Measurements from ENCODE around the gene NREP. TPM values are rescaled to one million over a fixed set of nuclear protein-coding genes. Genes with fewer than 3 reads are reported as not detected.
A peak's percentile ranks its signal among the peaks of the same experiment; 100 is the strongest.

NREP gene
- total and polyA plus RNA-seq, 2 experiments from 2014 or later, result 681 to 981 TPM

DNA sequence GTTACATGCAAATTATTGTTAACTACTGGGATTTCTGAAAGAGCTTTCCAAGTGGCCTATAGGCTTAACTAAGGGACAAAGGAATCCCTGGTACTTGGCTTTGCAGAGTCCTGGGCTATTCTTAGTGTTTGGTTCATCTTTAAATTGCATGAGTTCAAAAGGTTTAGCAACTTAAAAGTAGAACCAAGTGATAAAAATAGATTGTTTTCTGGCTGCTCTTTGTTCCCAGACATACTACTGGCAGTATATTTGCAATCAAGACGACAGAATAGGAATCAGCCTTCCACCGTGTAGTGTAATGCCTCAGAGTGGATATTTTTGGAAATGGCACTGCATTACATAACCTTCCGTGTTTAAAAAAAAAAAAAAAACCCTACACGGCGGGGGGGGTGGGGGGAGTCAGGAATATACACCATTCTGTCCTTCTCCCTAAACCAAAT lies 1.0 kb downstream of the NREP start:
- H3K27me3 ChIP-seq, result no peaks in the 10 kb centered on the region
- H3K36me3 ChIP-seq, result no peaks in the 10 kb centered on the region
- H3K9me3 ChIP-seq (ENCODE audit: low read depth), result no peaks in the 10 kb centered on the region
- peak overlapping the region; percentile 97 for H3K27ac ChIP-seq
- peak overlapping the region; percentile 85 for H3K4me3 ChIP-seq
- peak; percentile 67 to 71 for DNase-seq (ENCODE audit: low read depth in 1 of 2, low spot score in 1 of 2)
- peaks cover 24% of the 10 kb centered on the region for H3K4me1 ChIP-seq (ENCODE audit: low read depth)
- TF ChIP-seq, protein P1, sequence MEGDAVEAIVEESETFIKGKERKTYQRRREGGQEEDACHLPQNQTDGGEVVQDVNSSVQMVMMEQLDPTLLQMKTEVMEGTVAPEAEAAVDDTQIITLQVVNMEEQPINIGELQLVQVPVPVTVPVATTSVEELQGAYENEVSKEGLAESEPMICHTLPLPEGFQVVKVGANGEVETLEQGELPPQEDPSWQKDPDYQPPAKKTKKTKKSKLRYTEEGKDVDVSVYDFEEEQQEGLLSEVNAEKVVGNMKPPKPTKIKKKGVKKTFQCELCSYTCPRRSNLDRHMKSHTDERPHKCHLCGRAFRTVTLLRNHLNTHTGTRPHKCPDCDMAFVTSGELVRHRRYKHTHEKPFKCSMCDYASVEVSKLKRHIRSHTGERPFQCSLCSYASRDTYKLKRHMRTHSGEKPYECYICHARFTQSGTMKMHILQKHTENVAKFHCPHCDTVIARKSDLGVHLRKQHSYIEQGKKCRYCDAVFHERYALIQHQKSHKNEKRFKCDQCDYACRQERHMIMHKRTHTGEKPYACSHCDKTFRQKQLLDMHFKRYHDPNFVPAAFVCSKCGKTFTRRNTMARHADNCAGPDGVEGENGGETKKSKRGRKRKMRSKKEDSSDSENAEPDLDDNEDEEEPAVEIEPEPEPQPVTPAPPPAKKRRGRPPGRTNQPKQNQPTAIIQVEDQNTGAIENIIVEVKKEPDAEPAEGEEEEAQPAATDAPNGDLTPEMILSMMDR (IDR thresholded peaks at IDR 0.05; ENCODE audit: low read depth, low read length), result no peak

DNA sequence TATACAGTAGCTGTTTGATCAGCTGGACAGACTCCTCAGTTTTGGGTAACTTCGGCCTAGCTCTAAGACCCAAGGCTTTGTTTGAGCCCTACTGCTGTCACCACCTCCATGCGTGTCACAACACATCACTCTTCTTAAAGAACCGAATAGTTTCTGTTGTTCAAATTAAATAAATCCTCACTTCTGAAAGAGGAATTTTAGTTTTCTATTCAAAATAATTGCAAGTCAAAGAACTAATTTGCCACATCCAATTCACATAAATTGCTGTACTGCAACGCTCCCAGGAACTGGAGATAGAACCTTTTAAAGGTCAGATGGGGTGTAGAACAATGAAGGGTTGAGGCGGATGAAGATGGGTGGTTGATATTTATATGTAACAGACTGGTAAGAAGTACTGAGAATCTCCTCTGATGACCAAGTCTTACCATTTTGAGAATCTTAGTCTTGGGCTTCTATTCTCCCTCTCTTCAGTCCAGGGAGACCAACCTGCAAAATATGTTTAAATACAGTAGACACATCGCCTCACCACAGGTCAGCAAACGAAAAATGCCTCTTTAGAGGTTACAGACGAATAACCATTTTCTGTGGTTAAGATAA lies 1.6 kb downstream of the NREP start:
- Histone ChIP-seq H3K9me3 (ENCODE audit: low read depth) (no peaks in the 10 kb centered on the region), H3K27ac (peak overlapping the region; percentile 97), H3K4me1 (ENCODE audit: low read depth) (peaks cover 22% of the 10 kb centered on the region), H3K4me3 (peak overlapping the region; percentile 85), H3K27me3 (no peaks in the 10 kb centered on the region), H3K36me3 (no peaks in the 10 kb centered on the region)
- DNase-seq (ENCODE audit: low read depth in 1 of 2, low spot score in 1 of 2), result no peak
- TF ChIP-seq, protein P1 (IDR thresholded peaks at IDR 0.05; ENCODE audit: low read depth, low read length), result no peak

DNA sequence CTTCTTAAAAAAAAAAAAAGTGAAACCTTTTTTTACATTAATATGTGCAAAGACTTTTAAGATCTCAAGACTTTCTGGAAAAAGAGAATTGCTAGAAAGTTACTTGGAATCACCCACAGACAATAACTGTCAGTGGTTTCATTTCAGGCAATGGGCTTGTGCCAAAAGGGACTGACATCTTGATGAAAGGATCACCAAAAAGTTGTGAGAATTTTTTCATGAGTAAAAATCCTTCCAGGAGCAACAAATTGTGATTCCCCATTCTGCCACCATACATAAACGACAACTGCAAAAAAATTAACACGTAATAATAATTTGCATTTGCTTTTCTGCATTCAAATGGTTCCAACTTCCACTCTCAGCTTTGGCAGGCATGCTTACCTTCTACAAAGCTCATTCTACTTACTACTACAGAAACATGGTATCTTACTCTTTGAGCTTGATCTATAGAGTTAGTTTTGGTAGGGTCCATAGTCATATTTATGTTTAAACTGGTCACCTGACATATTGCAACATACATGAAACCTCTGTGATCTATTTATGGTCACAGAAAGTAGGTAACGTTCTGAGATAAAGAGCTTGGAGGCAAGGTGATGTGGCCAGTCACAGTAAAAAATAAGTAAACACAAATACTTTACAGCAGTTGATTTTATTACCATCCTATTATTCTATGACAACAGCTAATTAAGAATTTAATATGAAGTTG lies 3.0 kb downstream of the NREP start:
- no peaks in the 10 kb centered on the region for H3K27me3 ChIP-seq
- H3K36me3 ChIP-seq, result no peaks in the 10 kb centered on the region
- H3K9me3 ChIP-seq (ENCODE audit: low read depth), result no peaks in the 10 kb centered on the region
- peaks cover 24% of the 10 kb centered on the region for H3K4me1 ChIP-seq (ENCODE audit: low read depth)
- TF ChIP-seq, protein P1 (IDR thresholded peaks at IDR 0.05; ENCODE audit: low read depth, low read length), result no peak
- DNase-seq (ENCODE audit: low read depth in 1 of 2, low spot score in 1 of 2), result no peak
- H3K27ac ChIP-seq, result peak overlapping the region; percentile 11
- peak overlapping the region; percentile 85 for H3K4me3 ChIP-seq

DNA sequence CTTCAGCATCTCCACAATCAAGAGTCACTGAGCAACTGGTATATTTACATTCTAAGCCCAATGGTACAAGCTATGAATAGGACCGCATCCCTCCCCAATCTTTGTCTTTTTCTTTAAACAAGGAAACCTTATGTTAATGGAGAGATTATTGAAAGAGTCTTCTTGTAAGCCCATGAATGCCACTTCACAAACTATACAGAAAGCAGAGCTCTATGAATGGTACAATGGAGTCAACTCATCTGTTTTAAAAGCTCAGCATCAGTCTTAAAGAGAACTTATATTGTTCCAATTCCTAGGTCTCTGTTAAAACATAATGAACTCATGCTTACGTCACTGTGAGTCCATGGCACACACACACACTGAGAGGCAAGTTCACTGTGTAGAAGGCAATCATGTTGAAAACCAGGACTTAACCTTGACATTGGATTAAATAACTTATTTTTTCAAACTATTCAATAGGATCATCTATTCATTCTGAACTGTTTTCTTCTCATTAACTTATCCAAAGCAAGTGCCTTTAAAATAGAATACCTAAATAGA lies 4.5 kb downstream of the NREP start:
- H3K36me3 ChIP-seq, result no peaks in the 10 kb centered on the region
- no peak overlapping the region for H3K27ac ChIP-seq
- no peaks in the 10 kb centered on the region for H3K9me3 ChIP-seq (ENCODE audit: low read depth)
- H3K4me3 ChIP-seq, result peak overlapping the region; percentile 85
- H3K4me1 ChIP-seq (ENCODE audit: low read depth), result peaks cover 17% of the 10 kb centered on the region
- no peaks in the 10 kb centered on the region for H3K27me3 ChIP-seq
- TF ChIP-seq, protein P1 (IDR thresholded peaks at IDR 0.05; ENCODE audit: low read depth, low read length), result no peak
- DNase-seq (ENCODE audit: low read depth in 1 of 2, low spot score in 1 of 2), result no peak

DNA sequence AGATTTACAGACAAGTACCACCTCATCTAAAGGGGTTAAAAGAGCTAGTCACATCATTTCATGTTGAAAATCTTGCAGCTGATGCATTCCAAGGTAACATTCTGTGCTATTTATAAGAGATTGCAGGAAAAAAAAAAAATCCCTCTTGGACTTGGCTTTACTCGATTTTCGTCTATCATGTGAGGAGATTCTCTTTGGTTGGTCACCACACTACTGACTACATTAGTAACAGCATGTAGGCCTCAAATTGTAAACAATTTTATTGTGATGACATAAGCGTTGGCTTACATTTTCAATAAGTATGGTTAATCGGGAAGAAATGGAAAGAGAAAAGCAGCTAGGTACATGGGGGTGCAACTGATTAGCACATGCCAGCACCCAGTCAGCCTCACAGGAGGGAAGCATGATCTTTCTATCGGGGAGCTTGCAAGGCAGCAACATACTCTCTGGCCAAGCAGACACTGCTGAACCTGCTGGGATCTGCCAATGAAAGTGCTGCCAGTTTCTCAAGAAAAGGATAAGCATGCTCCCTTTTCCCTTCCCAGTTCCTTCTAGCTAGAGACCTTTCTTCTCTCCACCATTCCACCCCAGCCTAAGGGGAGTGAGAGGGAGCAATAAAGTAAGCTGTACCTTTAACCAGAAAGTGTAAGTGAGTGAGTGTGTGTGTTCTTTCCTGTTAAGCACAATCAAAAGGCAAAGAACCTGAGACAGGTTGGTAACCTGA lies 7.5 kb downstream of the NREP start:
- Histone ChIP-seq H3K4me1 (ENCODE audit: low read depth) (peaks cover 15% of the 10 kb centered on the region), H3K9me3 (ENCODE audit: low read depth) (no peaks in the 10 kb centered on the region), H3K36me3 (no peaks in the 10 kb centered on the region), H3K27me3 (no peaks in the 10 kb centered on the region), H3K27ac (peak overlapping the region; percentile 29), H3K4me3 (no peak overlapping the region)
- no peak for DNase-seq (ENCODE audit: low read depth in 1 of 2, low spot score in 1 of 2)
- TF ChIP-seq, protein P1 (IDR thresholded peaks at IDR 0.05; ENCODE audit: low read depth, low read length), result no peak

All from cardiac muscle cell (in vitro differentiated cells and primary cell).